Measurements from ENCODE around the gene RILPL1.
A peak's percentile ranks its signal among the peaks of the same experiment; 100 is the strongest.
"Not testable (repeated sequence)": the region's sequence is repeated elsewhere in the genome, so short reads cannot be mapped to it uniquely, and the experiment has no call there.

Gene RILPL1

GRCh38 chr12:123533672-123534643 lies at the start of gene RILPL1:
TSS of gene RILPL1 (minus strand) at chr12:123533719. CDS start at chr12:123533482, 237 bp downstream.
- DNase-seq (ENCODE audit: low read depth in 2 of 2): peak in 1 of 2 donors; percentile 21

- no peak for DNase-seq (ENCODE audit: low read depth in 2 of 2)
Measured at GRCh38 chr12:123580772-123581171, 47.3 kb upstream of the RILPL1 start.

- not testable (repeated sequence) for DNase-seq (ENCODE audit: low read depth in 2 of 2)
Measured at GRCh38 chr12:123578829-123579228, 45.3 kb upstream of the RILPL1 start.

- no peak for DNase-seq (ENCODE audit: low read depth in 2 of 2)
Measured at GRCh38 chr12:123578243-123578642, 44.7 kb upstream of the RILPL1 start.

GRCh38 chr12:123576611-123577010 lies 43.1 kb upstream of the RILPL1 start:
- no peak for DNase-seq (ENCODE audit: low read depth in 2 of 2)

- no peak for DNase-seq (ENCODE audit: low read depth in 2 of 2)
Measured at GRCh38 chr12:123573870-123574269, 40.4 kb upstream of the RILPL1 start.

GRCh38 chr12:123572391-123572790 lies 38.9 kb upstream of the RILPL1 start:
- DNase-seq (ENCODE audit: low read depth in 2 of 2): no peak

GRCh38 chr12:123571343-123571813 lies 37.9 kb upstream of the RILPL1 start:
- DNase-seq (ENCODE audit: low read depth in 2 of 2): no peak

GRCh38 chr12:123559468-123559867 lies 25.9 kb upstream of the RILPL1 start:
- no peak for DNase-seq (ENCODE audit: low read depth in 2 of 2)

GRCh38 chr12:123558487-123558886 lies 25.0 kb upstream of the RILPL1 start:
- not testable (repeated sequence) for DNase-seq (ENCODE audit: low read depth in 2 of 2)

- DNase-seq (ENCODE audit: low read depth in 2 of 2): not testable (repeated sequence)
Measured at GRCh38 chr12:123554843-123555242, 21.3 kb upstream of the RILPL1 start.

GRCh38 chr12:123554136-123554535 lies 20.6 kb upstream of the RILPL1 start:
- DNase-seq (ENCODE audit: low read depth in 2 of 2): not testable (repeated sequence)

GRCh38 chr12:123550700-123551099 lies 17.2 kb upstream of the RILPL1 start:
- DNase-seq (ENCODE audit: low read depth in 2 of 2): no peak

- DNase-seq (ENCODE audit: low read depth in 2 of 2): no peak
Measured at GRCh38 chr12:123548107-123548506, 14.6 kb upstream of the RILPL1 start.

GRCh38 chr12:123546281-123546680 lies 12.8 kb upstream of the RILPL1 start:
- no peak for DNase-seq (ENCODE audit: low read depth in 2 of 2)

GRCh38 chr12:123543541-123543940 lies 10.0 kb upstream of the RILPL1 start:
- no peak for DNase-seq (ENCODE audit: low read depth in 2 of 2)

GRCh38 chr12:123540899-123541662 lies 7.6 kb upstream of the RILPL1 start:
- DNase-seq (ENCODE audit: low read depth in 2 of 2): no peak

- DNase-seq (ENCODE audit: low read depth in 2 of 2): not testable (repeated sequence)
Measured at GRCh38 chr12:123535952-123536351, 2.4 kb upstream of the RILPL1 start.

- no peak for DNase-seq (ENCODE audit: low read depth in 2 of 2)
Measured at GRCh38 chr12:123532808-123533649, 490 bp downstream of the RILPL1 start.

GRCh38 chr12:123532019-123532418 lies 1.5 kb downstream of the RILPL1 start:
- DNase-seq (ENCODE audit: low read depth in 2 of 2): no peak

- DNase-seq (ENCODE audit: low read depth in 2 of 2): no peak
Measured at GRCh38 chr12:123531091-123531490, 2.4 kb downstream of the RILPL1 start.
